HUES6 (cell line): ENCODE results near the gene SCUBE3.

Source experiments
- H3K27ac ChIP-seq: 2 replicates; pipeline ENCODE4 v1.7.0; 2013; ENCODE audit warnings: low read depth, mild to moderate bottlenecking, low read length, inconsistent platforms
- H3K27me3 ChIP-seq: 2 replicates; pipeline ENCODE4 v1.6.1; 2013; ENCODE audit warnings: low read length; ENCODE audit not compliant: control insufficient read depth, insufficient read depth
- H3K36me3 ChIP-seq: 2 replicates; pipeline ENCODE4 v1.6.1; 2013; ENCODE audit warnings: low read length; ENCODE audit not compliant: control insufficient read depth, insufficient read depth
- H3K4me1 ChIP-seq: 2 replicates; pipeline ENCODE4 v1.6.1; 2013; ENCODE audit warnings: low read length; ENCODE audit not compliant: control insufficient read depth, insufficient read depth
- H3K4me3 ChIP-seq: 2 replicates; pipeline ENCODE4 v1.5.1; 2013; ENCODE audit warnings: low read depth, low read length
- H3K9ac ChIP-seq: one replicate; pipeline ENCODE4 v1.6.1; 2013; ENCODE audit warnings: mild to moderate bottlenecking, low read length
- H3K9me3 ChIP-seq: 2 replicates; pipeline ENCODE4 v1.6.1; 2013; ENCODE audit warnings: low read depth, low read length; ENCODE audit not compliant: control insufficient read depth, insufficient read depth

The SCUBE3 gene

DNA sequence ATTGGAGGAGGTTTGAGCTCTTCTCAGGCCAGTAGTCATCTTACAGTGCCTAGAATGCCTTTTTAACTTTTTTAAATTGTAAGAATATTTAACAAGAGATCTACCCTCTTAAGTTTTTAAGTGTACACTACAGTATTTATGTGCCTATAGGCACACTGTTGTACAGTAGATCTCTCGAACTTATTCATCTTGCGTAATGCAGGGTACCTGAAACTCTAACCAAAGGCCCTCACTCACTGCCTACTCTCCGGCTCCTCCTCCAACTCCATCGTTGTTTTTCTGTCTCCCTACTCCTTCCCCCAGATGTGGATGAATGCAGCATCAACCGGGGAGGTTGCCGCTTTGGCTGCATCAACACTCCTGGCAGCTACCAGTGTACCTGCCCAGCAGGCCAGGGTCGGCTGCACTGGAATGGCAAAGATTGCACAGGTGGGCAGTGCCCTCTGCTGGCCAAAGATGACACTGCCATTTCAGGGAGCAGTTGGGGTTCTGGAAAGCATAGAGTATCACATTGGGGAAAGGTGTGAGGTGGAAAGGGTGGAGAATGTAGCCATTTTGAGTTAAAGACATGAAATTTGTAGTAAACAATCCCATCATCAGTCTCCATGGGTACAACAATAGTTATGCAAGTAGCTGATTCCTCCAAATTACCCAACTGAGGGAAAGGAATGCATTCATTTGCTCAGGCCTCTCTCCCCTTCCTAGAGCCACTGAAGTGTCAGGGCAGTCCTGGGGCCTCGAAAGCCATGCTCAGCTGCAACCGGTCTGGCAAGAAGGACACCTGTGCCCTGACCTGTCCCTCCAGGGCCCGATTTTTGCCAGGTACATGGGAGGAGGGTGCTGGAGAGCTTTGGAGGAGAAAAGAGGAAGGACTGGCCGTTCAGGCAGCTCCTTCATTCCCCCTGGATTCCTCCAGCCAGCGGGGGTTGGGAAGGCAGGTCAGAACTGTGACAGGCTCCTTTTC lies 27.4 kb downstream of the SCUBE3 start:
- Histone ChIP-seq H3K27me3 (peaks cover 24% of the 10 kb centered on the region), H3K27ac (no peak overlapping the region), H3K9ac (no peak overlapping the region), H3K9me3 (0 out of 2 replicates have a peak, but pooled peaks cover 3% of the 10 kb centered on the region), H3K4me1 (peaks cover 43% of the 10 kb centered on the region), H3K4me3 (no peak overlapping the region), H3K36me3 (no peaks in the 10 kb centered on the region; the same call in none of the 2 replicates)

DNA sequence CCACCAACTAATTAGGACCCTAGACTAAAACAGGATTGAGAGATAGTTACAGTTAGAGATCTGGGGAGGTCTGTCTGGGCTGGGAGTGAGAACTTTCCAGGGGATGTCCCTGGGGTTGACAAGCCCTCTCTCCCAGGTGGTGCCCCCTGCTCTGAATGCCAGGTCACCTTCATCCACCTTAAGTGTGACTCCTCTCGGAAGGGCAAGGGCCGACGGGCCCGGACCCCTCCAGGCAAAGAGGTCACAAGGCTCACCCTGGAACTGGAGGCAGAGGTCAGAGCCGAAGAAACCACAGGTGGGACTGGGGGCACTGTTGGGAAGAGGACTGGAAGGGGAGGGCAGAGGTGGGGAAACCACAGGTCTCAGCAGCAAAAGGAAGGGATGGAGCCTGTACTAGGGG lies 28.7 kb downstream of the SCUBE3 start:
- no peak overlapping the region for H3K27ac ChIP-seq
- no peaks in the 10 kb centered on the region; the same call in none of the 2 replicates for H3K36me3 ChIP-seq
- no peaks in the 10 kb centered on the region for H3K9me3 ChIP-seq
- H3K4me1 ChIP-seq, result peaks cover 36% of the 10 kb centered on the region
- H3K9ac ChIP-seq, result no peak overlapping the region
- H3K4me3 ChIP-seq, result no peak overlapping the region
- H3K27me3 ChIP-seq, result peaks cover 18% of the 10 kb centered on the region

DNA sequence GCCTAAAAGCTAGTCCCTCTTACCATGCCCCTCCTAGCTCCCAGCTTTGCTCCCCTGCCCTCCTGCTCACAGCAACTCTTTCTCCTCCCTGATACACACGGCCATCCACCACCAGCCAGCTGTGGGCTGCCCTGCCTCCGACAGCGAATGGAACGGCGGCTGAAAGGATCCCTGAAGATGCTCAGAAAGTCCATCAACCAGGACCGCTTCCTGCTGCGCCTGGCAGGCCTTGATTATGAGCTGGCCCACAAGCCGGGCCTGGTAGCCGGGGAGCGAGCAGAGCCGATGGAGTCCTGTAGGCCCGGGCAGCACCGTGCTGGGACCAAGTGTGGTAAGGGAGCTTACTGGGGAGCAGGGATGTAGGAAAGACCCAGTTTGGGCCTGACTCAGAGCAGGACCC lies 29.1 kb downstream of the SCUBE3 start:
- peaks cover 32% of the 10 kb centered on the region for H3K4me1 ChIP-seq
- no peak overlapping the region for H3K9ac ChIP-seq
- no peaks in the 10 kb centered on the region; the same call in none of the 2 replicates for H3K36me3 ChIP-seq

DNA sequence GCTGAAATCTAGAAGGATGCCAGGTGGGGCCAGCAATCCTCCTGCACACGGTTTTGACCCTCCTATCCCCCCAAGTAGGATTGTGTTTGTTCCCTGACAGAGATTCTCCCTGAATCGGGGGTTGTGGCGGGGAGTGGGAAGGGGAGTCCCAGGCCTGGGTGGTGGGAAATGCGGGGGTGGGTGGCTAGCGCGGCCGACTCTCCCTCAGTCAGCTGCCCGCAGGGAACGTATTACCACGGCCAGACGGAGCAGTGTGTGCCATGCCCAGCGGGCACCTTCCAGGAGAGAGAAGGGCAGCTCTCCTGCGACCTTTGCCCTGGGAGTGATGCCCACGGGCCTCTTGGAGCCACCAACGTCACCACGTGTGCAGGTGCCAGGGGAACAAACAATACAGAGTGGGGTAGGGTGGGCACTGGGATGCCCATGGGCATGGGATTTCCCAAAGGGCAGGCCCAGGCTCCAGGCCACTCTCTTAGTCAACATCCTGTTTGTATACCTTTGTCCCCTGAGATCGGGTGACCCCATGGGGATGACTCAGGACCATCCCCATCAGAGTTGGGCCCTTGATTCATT lies 29.7 kb downstream of the SCUBE3 start:
- H3K9ac ChIP-seq, result no peak overlapping the region
- no peaks in the 10 kb centered on the region; the same call in none of the 2 replicates for H3K36me3 ChIP-seq

More for the DNA sequence above, 29.1 kb downstream of the SCUBE3 start:
- H3K9me3 ChIP-seq, result no peaks in the 10 kb centered on the region
- H3K27ac ChIP-seq, result no peak overlapping the region
- peaks cover 13% of the 10 kb centered on the region for H3K27me3 ChIP-seq
- H3K4me3 ChIP-seq, result no peak overlapping the region

DNA sequence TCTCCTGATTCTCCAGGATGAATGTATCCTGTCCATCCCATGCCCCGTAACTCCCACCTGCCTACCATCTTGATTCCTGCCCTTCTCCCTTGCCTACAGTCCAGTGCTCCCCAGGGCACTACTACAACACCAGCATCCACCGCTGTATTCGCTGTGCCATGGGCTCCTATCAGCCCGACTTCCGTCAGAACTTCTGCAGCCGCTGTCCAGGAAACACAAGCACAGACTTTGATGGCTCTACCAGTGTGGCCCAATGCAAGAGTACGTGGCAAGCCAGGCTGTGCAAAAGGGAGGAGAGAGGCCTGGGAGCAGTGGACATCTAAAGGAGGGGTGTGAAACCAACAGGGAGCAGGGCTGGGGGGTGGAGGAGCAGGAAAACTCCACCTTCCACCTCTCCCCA lies 30.8 kb downstream of the SCUBE3 start:
- Histone ChIP-seq H3K27me3 (peaks cover 6% of the 10 kb centered on the region; the same call in 1 of the 2 replicates), H3K9ac (no peak overlapping the region), H3K27ac (no peak overlapping the region), H3K4me3 (no peak overlapping the region), H3K9me3 (no peaks in the 10 kb centered on the region), H3K36me3 (no peaks in the 10 kb centered on the region; the same call in none of the 2 replicates), H3K4me1 (peaks cover 28% of the 10 kb centered on the region)

More for the DNA sequence above, 29.7 kb downstream of the SCUBE3 start:
- peaks cover 8% of the 10 kb centered on the region for H3K27me3 ChIP-seq
- peaks cover 28% of the 10 kb centered on the region for H3K4me1 ChIP-seq
- H3K4me3 ChIP-seq, result no peak overlapping the region
- no peaks in the 10 kb centered on the region for H3K9me3 ChIP-seq
- no peak overlapping the region for H3K27ac ChIP-seq

GRCh38 chr6:35247642-35248231 lies 34.0 kb downstream of the SCUBE3 start:
- H3K9ac ChIP-seq, result no peak overlapping the region
- no peaks in the 10 kb centered on the region; the same call in none of the 2 replicates for H3K36me3 ChIP-seq
- no peak overlapping the region for H3K27ac ChIP-seq
- H3K27me3 ChIP-seq, result no peaks in the 10 kb centered on the region
- peaks cover 17% of the 10 kb centered on the region for H3K4me1 ChIP-seq
- no peak overlapping the region for H3K4me3 ChIP-seq
- H3K9me3 ChIP-seq, result no peaks in the 10 kb centered on the region

GRCh38 chr6:35248300-35248699 lies 34.5 kb downstream of the SCUBE3 start:
- H3K27ac ChIP-seq, result no peak overlapping the region
- no peaks in the 10 kb centered on the region; the same call in none of the 2 replicates for H3K36me3 ChIP-seq
- H3K27me3 ChIP-seq, result no peaks in the 10 kb centered on the region
- H3K4me1 ChIP-seq, result peaks cover 17% of the 10 kb centered on the region
- no peak overlapping the region for H3K4me3 ChIP-seq
- H3K9me3 ChIP-seq, result no peaks in the 10 kb centered on the region
- H3K9ac ChIP-seq, result no peak overlapping the region

- Histone ChIP-seq H3K27ac (no peak overlapping the region), H3K9me3 (no peaks in the 10 kb centered on the region), H3K36me3 (no peaks in the 10 kb centered on the region; the same call in none of the 2 replicates), H3K4me1 (peaks cover 17% of the 10 kb centered on the region), H3K4me3 (no peak overlapping the region), H3K27me3 (no peaks in the 10 kb centered on the region), H3K9ac (no peak overlapping the region)
Measured at GRCh38 chr6:35248965-35249364, 35.2 kb downstream of the SCUBE3 start.

GRCh38 chr6:35251949-35252348 lies 38.2 kb downstream of the SCUBE3 start:
- H3K4me3 ChIP-seq, result no peak overlapping the region

GRCh38 chr6:35253249-35253648 lies 39.5 kb downstream of the SCUBE3 start:
- H3K27me3 ChIP-seq, result no peaks in the 10 kb centered on the region
- no peak overlapping the region for H3K27ac ChIP-seq
- H3K4me1 ChIP-seq, result peaks cover 17% of the 10 kb centered on the region
- H3K36me3 ChIP-seq, result no peaks in the 10 kb centered on the region
- no peak overlapping the region for H3K9ac ChIP-seq
- no peak overlapping the region for H3K4me3 ChIP-seq
- H3K9me3 ChIP-seq, result no peaks in the 10 kb centered on the region

More at GRCh38 chr6:35251949-35252348, 38.2 kb downstream of the SCUBE3 start:
- H3K9ac ChIP-seq, result no peak overlapping the region
- H3K4me1 ChIP-seq, result peaks cover 17% of the 10 kb centered on the region
- H3K27ac ChIP-seq, result no peak overlapping the region
- no peaks in the 10 kb centered on the region for H3K27me3 ChIP-seq
- H3K9me3 ChIP-seq, result no peaks in the 10 kb centered on the region
- no peaks in the 10 kb centered on the region for H3K36me3 ChIP-seq
